ENCODE data around the gene PLEKHG2. TPM values are rescaled to one million over a fixed set of nuclear protein-coding genes. Genes with fewer than 3 reads are reported as not detected.

The PLEKHG2 gene
- total and polyA plus RNA-seq, 9 of the 15 experiments (the other 6 are each of a cell fraction or from before 2014, with no cell fraction given) = 0.98 to 45.7 (median 9.8) TPM

- no peak for TF ChIP-seq ZNF318 (IDR thresholded peaks at IDR 0.05; ENCODE audit: borderline replicate concordance in 1 of 2, low read depth in 1 of 2)
- no peak for TF ChIP-seq ILK (tag; IDR thresholded peaks at IDR 0.05; ENCODE audit: borderline replicate concordance, low read depth)
- no peak for TF ChIP-seq MITF (IDR thresholded peaks at IDR 0.05)
- no peak for TF ChIP-seq HIVEP1 (CRISPR knock-in tag; IDR thresholded peaks at IDR 0.05)
- 0 out of 2 replicates have a peak, but pooled peaks have one; percentile 24 for TF ChIP-seq PHB (CRISPR knock-in tag; IDR thresholded peaks at IDR 0.05)
- TF ChIP-seq TFAM (CRISPR knock-in tag; conservative IDR thresholded peaks at IDR 0.05) = no peak
- peak in 1 of 2 experiments; percentile 41; a peak in 1 of 4 replicates for TF ChIP-seq SRF (CRISPR knock-in tag; IDR thresholded peaks at IDR 0.05)
- TF ChIP-seq JUNB (CRISPR knock-in tag; conservative IDR thresholded peaks at IDR 0.05) = no peak
- TF ChIP-seq U2AF2 (optimal IDR thresholded peaks at IDR 0.05; ENCODE audit: low read depth, low read length) = no peak
- no peak for TF ChIP-seq MLX (CRISPR knock-in tag; conservative IDR thresholded peaks at IDR 0.05)
- TF ChIP-seq PYGO2 (tag; IDR thresholded peaks at IDR 0.05) = no peak
- no peak for TF ChIP-seq PTRF (tag; IDR thresholded peaks at IDR 0.05)
- TF ChIP-seq GTF2B (IDR thresholded peaks at IDR 0.05; ENCODE audit: extremely low read depth, insufficient read length) = no peak
- TF ChIP-seq EP400 (IDR thresholded peaks at IDR 0.05) = peak; percentile 93
- TF ChIP-seq KAT7 (CRISPR knock-in tag; IDR thresholded peaks at IDR 0.05; ENCODE audit: borderline replicate concordance) = peak; percentile 7; the same call in 1 of the 2 replicates
These were observed 33.0 kb downstream of the PLEKHG2 start, which contains the start of gene SUPT5H (continued) for GRCh38 chr19:39445196-39446111.
